ENCODE measurements around the gene ASCC2.

GRCh38 chr22:29834046-29834445 is 4.0 kb downstream of the ASCC2 start:
- TF ChIP-seq POLR2AphosphoS5 (IDR thresholded peaks at IDR 0.05) (no peak), CTCF (IDR thresholded peaks at IDR 0.05) (no peak), EP300 (IDR thresholded peaks at IDR 0.05) (no peak)

Data from esophagus muscularis mucosa (tissue), 4 donors.